GM21717 (cell line): Measurements from ENCODE around the gene TRAPPC3L.

Source experiments
- ATAC-seq: cut with Tn5 transposase; IDR thresholded peaks from one replicate; pipeline ENCODE4 v1.9.1; 2021; ENCODE audit warnings: mild to moderate bottlenecking, moderate library complexity; ENCODE audit not compliant: unreplicated experiment

Gene TRAPPC3L

DNA sequence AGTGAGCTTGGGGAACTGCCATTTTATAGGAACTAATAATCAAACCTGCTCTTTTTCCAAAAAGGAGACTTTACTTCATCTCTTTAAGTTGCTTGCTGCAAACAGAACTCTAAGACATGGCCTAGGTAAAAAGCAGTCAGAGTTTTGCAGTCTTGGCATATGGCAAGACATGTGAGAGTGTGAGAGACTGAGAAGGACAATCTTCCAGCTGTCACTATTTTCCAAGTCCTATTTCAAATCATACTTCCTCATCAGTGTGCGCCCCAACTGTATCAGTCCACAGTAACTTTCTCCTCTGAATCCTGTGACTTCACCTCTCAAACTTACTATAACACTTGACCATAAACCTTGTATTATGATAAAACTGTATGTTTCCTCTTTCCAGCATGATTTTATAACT is 74.0 kb downstream of the TRAPPC3L start:
- no peak for ATAC-seq

DNA sequence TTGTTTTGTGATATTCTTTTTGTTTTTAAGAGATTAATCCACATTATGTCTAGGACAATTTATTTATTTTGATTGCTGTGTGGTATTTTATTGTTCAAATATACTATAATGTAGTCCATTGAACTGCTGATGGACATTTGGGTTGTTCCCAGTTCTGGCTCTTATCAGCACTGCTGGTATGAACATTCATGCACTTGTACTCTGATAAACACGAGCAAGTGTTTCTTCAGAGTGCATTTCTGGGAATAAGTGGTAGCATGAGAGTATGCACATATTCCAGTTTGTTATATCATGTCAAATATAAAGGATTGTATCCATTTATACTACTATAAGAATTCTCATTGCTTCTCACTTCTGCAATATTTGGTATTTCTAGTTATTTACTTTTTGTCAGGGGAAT is 77.2 kb downstream of the TRAPPC3L start:
- no peak for ATAC-seq

DNA sequence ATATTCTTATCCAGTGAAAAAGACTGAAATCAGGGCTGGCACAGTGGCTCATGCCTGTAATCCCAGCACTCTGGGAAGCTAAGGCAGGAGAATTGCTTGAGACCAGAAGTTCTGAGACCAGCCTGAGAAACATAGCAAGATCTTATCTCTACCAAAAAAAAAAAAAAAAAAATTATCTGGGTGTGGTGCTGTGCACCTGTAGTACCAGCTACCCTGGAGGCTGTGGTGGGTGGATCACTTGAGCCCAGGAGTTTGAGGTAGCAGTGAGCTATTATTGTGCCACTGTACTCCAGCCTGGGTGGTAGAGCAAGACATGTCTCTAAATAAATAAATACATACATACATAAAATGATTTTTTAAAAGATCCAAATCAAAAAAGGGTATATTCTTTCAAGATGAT is 78.0 kb downstream of the TRAPPC3L start:
- ATAC-seq = no peak

DNA sequence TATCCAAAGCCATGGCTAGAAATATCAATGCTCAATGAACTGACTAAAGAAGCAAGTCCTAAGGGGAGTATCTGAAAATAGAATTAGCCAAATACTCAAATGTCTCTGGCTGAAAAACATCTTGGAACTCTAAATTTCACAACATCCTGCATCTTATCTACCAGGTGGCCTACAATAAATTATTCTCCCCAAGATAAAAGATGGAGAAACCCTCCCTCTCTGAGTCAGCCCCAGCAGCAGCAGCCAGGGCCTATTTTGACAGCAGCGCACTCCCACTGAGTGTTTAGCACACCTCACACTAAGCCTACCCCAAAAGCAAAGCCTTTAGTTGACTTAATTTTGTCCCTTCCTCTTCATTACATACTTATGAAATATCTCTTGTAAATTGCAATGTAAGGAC is 78.4 kb downstream of the TRAPPC3L start:
- ATAC-seq = no peak

DNA sequence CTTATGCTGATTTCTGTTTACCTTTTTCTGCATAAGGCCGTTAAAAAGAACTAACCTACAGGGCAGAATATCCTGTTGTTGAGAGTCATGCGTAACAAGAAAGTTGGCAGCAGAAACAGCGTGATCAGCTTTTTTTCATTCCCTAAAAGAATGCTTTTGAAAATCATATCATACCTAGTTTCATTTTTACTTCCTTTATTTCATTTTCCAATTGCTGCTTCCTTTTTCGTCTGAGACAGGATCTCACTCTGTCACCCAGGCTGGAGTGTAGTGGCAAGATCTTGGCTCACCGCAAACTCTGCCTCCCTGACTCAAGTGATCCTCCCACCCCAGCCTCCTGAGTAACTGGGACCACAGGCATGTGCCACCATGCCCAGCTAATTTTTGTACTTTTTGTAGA is 80.2 kb downstream of the TRAPPC3L start:
- ATAC-seq = no peak

DNA sequence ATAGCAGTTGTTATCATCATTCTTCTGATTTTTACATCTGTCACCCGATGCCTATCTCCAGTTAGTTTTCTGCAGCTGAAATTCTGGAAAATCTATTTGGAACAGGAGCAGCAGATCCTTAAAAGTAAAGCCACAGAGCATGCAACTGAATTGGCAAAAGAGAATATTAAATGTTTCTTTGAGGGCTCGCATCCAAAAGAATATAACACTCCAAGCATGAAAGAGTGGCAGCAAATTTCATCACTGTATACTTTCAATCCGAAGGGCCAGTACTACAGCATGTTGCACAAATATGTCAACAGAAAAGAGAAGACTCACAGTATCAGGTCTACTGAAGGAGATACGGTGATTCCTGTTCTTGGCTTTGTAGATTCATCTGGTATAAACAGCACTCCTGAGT is 82.2 kb downstream of the TRAPPC3L start:
- ATAC-seq = no peak

DNA sequence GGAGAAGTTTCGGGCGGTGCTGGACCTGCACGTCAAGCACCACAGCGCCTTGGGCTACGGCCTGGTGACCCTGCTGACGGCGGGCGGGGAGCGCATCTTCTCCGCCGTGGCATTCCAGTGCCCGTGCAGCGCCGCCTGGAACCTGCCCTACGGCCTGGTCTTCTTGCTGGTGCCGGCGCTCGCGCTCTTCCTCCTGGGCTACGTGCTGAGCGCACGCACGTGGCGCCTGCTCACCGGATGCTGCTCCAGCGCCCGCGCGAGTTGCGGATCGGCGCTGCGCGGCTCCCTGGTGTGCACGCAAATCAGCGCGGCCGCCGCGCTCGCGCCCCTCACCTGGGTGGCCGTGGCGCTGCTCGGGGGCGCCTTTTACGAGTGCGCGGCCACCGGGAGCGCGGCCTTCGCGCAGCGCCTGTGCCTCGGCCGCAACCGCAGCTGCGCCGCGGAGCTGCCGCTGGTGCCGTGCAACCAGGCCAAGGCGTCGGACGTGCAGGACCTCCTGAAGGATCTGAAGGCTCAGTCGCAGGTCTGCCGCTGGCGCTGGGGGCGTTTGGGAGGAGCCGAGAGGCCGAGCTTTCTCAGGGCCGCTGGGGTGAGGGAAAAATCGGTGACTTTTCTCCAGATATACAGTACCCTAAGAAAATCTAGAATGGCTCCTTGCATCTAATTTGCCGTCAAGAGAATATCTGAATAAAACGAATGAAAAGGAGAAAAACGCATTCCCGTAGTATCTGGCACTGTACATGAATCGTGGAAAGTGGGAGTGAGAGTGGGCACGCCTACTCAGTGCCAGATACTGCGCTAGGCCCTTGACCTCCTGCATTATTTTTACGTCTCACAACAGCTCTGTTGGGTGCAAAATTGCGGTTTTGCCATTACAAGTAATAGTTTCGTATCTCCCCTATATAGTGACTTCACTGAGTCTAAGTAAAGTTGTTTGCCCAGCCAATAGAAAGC is 83.3 kb downstream of the TRAPPC3L start:
- ATAC-seq = peak; percentile 79

DNA sequence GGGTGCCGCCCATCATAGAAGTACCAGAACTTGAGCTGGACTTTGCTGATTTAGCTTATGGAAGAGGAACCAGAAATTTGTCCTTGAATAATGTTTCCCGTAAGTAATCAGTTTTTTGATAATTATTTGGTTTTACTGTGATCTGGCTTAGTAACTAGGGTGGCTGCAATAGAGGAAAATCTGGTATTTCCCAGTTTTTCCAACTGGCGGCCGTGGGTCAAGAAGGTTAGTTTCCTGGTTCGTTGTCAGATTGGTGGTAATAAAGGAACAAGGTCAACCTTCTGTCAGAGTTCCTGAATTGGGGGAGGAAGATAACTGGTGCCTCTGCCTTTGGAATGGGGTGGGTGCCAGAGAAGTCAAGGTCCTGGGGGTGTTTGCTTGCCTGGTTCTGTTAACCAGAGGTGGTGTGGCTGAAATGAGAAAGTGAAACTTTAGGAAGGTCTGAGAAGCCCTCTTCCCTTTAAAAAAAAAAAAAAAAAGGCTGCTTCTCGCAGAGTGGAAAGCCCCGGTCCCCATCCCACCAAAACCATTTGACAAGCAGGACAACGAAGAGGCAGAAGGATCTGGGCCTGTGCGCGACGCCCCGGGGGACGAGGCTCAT is 84.1 kb downstream of the TRAPPC3L start, which contains the start of gene CALHM6:
TSS of gene CALHM6 (plus strand) at position 45 of the 601 bp plus-strand sequence. CDS start at position 600, 555 bp downstream.
- ATAC-seq = peak; percentile 21

DNA sequence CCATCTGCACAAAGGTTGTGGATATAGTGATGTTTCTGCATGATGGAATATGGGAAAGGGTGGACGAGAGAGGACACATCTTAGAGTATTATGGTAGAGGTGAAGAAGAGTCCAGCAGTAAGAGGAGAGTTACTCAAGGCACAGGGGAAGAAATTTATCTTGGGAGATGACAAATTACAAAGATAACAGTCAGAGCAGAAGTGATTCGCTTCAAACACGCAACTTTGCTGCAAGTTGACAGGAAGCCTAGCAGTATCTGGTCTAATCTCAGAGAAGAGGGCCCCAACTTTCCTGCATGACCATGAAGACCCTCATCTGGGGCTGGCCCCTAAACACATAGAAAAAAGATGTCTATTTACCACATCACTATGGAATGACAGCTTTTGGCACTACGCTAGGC is 85.6 kb downstream of the TRAPPC3L start:
- no peak for ATAC-seq

DNA sequence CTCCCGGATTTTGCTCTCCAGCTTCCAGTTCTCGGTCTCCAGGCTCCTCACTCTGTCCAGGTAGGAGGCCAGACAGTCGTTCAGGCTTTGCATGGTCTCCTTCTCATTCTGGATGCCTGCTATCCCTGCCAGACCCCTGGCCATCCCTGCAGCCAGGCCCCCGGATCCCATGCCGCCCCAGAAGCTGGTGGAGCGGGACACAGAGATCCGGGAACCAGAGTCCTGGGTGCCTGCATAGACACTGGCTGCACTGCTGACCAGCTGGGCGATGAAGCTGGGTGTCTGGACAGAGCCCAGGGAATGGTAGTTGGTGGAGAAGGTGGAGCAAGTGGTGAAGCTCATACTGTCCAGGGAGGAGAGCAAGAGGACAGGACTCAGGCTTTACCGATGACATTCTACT is 87.2 kb downstream of the TRAPPC3L start:
- ATAC-seq = no peak

DNA sequence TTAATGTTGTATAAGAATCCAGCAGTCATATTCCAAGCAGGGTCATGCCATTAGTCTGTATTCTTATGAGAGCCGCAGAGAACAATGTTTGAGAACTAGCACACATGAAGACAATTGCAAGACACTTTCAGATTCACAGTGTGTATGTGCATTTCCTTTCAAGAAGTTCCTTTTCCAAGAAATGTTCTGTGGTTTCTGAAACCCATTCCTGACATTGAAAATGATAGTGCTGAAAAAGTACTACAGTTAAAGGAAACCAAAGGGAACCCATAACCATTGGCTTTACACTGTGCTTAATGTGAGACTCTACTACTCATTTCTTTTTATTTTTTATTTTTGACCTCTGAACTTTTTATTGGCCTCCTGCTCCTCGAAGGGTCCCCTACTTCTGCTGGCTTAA is 88.6 kb downstream of the TRAPPC3L start:
- ATAC-seq = no peak

DNA sequence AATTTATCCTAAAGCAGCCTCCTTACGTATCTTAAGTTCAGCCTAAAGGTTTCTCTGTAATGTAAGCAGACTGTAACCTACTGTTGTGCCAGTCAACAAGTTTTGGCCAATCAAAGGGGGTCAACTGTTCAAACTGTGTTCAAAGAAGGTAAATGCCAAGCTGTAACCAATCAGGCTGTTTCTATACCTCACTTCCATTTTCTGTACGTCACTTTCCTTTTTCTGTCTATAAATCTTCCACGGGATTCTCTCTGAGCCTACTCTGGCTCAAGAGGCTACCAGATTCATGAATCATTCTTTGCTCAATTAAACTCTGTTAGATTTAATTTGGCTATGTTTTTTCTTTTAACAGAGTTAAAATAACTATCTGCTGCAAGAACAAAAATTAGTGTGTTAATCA is 89.4 kb downstream of the TRAPPC3L start:
- no peak for ATAC-seq

DNA sequence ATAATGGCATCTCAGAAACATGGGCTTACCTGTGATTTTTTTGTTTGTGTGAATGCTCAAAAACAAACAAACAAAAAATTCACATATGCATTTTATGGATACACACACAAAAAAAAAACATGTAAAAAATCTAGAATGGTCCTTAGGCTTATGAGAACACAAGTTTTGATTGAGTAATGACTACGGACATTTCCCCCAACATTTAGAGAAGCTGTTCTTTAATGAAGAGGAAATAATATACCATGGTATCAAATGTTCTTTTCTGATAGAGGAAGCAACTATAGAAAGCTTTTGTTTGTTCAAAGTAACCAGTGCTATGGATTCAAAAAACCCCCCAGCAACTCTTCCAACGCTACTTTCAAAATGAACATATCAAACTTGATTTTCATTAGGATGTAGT is 93.0 kb downstream of the TRAPPC3L start:
- ATAC-seq = no peak

DNA sequence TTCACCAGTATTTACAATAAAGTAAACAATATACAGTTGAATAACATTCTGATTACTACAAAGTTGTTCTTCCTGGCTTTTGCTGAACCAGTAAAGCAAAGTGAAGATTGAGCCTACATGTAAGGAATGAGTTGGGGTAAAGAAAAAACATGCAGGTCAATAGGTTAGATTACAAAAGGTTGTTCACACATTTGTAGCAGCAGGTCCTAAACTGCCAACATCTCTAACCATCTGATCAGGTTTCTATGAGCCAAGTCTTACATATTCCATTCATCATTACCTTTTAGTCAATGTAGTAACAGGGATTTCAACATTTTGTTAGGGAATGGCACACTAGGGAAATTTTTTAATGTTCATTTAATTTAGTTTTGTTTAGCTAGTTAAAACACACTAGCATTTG is 93.6 kb downstream of the TRAPPC3L start:
- no peak for ATAC-seq

DNA sequence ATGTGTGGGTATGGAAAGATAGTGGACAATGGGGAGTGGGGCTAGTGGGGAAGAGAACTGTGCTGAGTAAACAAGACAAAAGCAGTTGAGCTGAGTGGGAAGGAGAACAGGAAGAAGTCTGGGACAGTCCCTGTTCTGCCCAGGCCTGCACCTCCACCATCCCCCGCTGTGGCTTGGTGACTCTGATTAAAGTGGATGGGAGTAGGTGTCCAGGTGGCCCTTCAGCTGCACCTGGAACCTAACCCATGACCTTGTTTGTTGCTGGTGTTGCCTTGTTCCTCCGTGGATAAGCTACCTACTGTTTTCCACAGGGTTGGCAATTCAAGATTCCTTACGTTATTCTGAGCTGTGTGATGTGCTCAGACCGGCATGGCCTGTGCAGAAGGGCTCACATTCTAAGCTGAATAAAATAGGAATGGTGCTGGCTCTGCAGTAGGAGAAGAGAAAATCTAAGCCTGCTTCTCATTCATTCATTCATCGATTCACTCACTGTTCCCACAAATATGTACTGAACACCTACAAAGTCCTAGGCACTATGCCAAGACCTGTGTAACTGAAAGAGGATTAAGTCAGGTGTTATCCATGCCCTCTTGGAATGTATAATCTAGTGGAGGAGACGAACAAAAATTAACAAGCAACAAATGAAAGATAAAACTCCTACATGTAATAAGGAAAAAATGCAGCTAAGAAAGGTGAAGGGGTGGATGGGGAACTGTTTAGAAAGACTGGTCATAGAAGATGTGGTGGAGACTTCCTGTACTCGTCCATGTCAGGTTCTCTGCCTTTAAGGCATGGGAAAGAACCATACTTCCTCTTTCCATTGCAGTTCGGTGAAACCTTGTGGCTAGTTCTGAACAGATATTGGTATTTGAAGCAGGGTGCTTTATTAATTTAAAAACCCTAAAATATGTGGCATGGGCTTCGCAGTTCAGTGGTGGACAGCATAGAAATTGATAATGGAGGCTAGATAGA is 94.4 kb downstream of the TRAPPC3L start:
- peak; percentile 86 for ATAC-seq

DNA sequence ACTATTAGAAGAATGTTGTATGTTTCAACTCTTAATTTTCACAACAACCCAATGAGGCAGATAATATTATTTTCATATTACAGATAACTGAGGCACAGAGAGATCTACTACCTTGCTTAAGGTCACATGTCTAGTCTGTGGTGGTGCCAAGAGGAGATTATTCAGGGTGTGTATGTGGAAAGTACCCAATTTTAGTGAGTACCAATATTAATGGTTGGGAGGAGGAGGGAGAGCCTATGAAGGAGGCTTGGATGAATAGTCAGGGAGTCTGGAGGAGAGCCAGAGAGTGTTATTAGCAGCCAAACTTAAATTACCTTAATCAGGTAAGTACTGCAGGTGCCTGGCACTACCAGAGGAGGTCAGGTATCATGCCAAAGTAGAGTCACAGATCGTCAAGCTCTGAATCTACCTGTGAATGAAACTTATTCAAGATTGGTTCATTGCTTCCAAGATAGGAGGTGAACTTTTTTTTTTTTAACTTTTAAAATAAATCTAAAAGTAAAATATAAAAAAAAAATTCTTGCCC is 95.2 kb downstream of the TRAPPC3L start:
- ATAC-seq = no peak

DNA sequence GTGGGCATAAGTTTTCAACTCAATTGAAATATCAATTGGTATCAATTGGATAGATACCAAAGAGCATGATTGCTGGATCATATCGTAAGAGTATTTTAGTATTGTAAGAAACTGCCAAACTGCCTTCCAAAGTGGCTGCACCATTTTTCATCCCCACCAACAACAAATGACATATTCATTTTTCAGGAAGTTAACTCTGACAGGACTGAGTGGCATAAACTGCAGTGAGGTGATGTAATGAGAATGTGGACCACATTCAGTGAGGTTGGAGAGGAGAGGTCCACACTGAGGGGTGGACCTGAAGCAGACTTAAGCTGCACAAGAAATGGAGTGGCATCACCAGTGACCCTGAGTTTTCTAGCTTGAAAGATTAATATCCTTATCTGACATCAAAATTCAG is 95.9 kb downstream of the TRAPPC3L start:
- ATAC-seq = no peak

DNA sequence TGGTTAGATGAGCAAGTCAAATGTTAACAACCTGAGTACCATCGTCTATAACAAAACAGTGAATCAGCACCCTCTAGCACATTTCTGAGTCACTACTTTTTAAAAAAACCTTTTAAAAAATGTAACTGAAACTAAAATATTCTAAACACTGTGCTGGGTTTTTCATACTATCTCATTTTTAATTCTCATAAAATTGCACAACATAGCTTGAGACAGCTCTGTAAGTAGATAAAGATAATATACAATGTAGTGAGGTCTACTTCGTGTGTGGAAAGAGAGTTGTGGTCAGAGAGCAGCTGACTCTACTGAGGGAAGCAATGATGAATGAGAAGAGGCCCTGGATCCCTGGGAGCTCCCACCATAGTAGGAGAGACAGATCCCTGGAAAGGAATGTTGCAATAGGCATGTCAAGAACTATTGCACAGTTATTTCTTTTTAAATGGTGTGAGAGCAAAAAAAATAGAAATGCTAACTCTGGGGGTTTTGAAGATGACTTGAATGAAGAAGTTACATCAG is 97.9 kb downstream of the TRAPPC3L start:
- ATAC-seq = no peak

DNA sequence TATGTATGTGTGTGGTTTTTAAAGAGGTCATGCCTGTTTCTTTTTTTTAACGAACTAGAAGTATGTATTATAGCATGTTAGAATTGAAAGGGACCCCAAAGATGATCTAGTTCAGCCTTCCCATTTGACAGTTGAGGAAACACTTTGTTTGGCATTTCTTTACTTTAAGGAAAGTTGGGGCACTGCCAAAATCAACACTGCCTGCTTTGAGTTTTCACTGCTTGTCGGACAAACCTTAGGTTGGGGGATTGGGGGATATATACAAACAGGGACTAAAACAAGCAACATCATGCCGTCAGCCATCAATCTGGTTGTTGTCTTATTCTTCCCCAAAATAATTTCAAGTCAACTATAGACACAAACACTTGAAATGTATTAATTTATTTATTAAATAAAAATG is 98.4 kb downstream of the TRAPPC3L start:
- no peak for ATAC-seq

DNA sequence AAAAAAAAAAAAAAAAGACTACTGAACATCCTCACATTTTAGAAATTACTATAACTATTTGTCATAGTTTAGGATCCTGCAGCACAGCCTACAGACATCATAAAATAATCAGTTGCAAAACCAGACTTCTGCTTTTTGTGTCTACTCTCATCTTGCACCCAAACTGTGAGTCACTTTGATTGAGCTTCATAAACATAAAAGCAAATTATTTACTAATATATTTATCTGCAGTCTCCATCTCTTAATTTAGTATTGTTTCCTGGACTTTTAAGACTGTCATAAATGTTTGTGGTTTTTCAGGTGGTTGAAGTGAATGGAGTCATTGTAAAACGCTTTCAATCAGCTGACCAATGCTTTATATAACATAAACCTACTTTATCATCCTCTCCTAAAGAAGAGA is 99.1 kb downstream of the TRAPPC3L start:
- ATAC-seq = no peak

DNA sequence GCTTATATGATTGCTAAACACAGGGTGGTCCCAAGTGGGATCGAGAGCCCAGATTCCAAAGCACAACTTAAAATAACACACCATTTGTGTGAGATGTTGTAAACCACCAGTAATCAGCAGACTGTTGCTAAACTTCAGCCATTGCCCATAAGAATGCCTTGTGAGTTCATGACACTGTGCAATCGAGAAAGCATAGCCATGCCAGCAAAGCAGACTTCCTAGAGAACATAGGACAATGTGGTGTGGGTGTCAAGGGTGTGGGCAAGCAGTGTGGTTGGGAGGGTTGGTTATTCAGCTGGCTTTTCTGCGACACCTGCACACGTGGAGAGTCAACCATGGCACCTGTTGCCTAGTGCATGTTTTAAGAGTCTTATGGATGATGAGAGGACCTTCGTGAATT is 100.4 kb downstream of the TRAPPC3L start:
- no peak for ATAC-seq
